Jurkat, Clone E6-1 (cell line): ENCODE results near the gene PIK3R5.
A peak's percentile ranks its signal among the peaks of the same experiment; 100 is the strongest.

Experiments
- DNase-seq: peaks from one replicate; pipeline ENCODE4 v3.0.0-alpha.2; 2011; ENCODE audit warnings: low read depth, low spot score
- H3K4me3 ChIP-seq: 2 replicates; pipeline ENCODE4 v1.5.1; 2011; ENCODE audit warnings: mild to moderate bottlenecking, low read length, control low read depth, moderate library complexity

PIK3R5 gene

GRCh38 chr17:8957721-8958120, 7.8 kb downstream of the PIK3R5 start:
- H3K4me3 ChIP-seq, result no peak overlapping the region
- DNase-seq, result no peak

GRCh38 chr17:8956465-8956902, 9.0 kb downstream of the PIK3R5 start:
- H3K4me3 ChIP-seq, result no peak overlapping the region

GRCh38 chr17:8955021-8955959, 10.2 kb downstream of the PIK3R5 start:
- DNase-seq, result no peak
- no peak overlapping the region for H3K4me3 ChIP-seq

More at GRCh38 chr17:8956465-8956902, 9.0 kb downstream of the PIK3R5 start:
- no peak for DNase-seq

GRCh38 chr17:8954339-8954738, 11.2 kb downstream of the PIK3R5 start:
- no peak overlapping the region for H3K4me3 ChIP-seq
- peak; percentile 71 for DNase-seq

DNA sequence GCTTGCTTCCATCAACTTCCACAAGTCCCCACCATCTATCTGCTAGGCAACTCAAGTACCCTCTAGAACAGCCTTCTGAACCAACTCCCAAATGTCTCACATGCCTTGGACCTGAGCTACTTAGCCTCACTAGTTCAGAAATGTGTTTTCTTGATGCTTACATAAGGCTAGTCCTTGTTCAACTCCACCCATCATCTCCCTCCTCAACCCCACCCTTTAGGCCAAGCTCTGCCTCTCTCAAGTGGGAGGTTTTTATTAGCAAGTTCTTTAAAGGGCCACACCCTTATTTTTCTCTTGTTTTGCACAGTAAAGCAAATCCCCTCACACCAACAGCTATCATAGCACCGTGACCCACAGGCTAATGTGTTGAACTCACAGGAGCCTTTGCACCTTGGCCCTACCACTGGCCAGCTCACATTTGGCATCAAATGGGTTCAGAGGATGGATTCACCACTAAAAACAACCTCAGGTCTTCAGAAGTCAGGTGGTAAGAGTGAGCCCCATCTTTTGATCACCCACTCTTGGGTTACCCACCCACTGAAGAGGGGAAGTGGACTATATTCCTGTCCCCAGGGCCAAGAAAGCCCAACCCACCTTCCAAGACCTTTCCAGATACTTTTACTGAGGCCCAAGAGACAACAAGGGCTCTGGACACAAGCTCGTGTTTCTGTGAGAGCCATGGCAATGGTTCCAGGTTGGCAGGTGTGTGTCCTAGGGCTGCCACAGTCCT, 12.2 kb downstream of the PIK3R5 start:
- H3K4me3 ChIP-seq, result no peak overlapping the region
- no peak for DNase-seq

DNA sequence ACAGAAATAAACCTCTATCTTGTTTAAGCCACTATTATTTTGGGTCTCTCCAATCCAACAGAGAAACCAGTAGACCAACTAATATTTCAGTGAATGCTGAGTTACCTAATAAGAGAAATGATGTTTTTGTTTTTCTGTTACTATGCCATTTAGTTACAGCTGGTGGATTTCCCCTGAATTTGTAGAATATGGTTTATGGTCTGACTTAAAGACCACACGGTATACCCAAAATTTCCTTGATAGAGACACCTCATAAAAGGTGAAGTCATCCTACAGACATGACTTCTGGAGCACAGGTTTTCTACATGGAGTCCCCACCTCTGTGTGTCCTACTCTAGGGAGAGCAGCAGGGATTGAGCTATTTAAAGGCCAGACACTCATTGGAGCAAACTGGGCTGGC, 13.3 kb downstream of the PIK3R5 start:
- no peak for DNase-seq
- H3K4me3 ChIP-seq, result no peak overlapping the region

DNA sequence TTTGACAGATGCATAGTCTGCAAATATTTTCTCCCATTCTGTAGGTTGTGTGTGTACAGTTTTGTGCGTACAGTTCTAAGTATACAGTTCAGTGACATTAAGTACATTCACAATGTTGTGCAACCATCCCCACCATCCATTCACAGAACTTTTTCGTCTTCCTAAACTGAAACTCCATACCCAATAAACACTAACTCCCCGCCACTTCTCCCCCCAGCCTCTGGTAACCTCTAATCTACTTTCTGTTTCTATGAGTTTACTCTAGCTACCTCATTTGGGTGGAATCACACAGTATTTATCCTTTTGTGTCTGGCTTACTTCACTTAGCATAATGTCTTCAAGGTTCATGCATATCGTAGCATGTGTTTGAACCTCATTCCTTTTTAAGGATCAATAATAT, 14.3 kb downstream of the PIK3R5 start:
- no peak overlapping the region for H3K4me3 ChIP-seq
- DNase-seq, result no peak

- H3K4me3 ChIP-seq, result no peak overlapping the region
- DNase-seq, result no peak
Observed at GRCh38 chr17:8949061-8949661, 16.3 kb downstream of the PIK3R5 start.

GRCh38 chr17:8948462-8948861, 17.0 kb downstream of the PIK3R5 start:
- H3K4me3 ChIP-seq, result no peak overlapping the region
- DNase-seq, result no peak

GRCh38 chr17:8947201-8947600, 18.3 kb downstream of the PIK3R5 start:
- no peak overlapping the region for H3K4me3 ChIP-seq
- DNase-seq, result no peak

DNA sequence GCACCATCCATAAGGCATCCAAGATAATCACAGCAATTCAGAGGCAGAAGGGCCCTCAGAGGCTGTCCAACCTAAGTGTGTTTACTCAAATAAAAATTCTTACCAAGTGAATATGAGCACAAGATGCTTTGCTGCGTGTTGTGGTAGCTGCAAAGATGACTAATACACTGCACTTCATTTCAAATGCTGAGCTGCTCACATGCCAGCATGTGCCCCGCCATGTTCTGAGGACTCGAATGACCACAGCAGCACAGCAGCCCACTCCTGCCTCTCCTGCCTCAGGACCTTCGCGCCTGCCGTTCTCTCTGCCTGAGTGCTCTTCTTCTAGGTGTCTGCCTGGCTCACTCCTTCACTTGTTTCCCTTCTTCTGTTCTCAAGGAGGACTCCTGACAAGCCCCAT, 19.0 kb downstream of the PIK3R5 start:
- H3K4me3 ChIP-seq, result no peak overlapping the region
- no peak for DNase-seq

- no peak for DNase-seq
Observed at GRCh38 chr17:8946071-8946470, 19.4 kb downstream of the PIK3R5 start.

GRCh38 chr17:8944748-8945147, 20.8 kb downstream of the PIK3R5 start:
- DNase-seq, result no peak
- H3K4me3 ChIP-seq, result no peak overlapping the region

More at GRCh38 chr17:8946071-8946470, 19.4 kb downstream of the PIK3R5 start:
- H3K4me3 ChIP-seq, result no peak overlapping the region

GRCh38 chr17:8944083-8944482, 21.4 kb downstream of the PIK3R5 start:
- DNase-seq, result no peak
- no peak overlapping the region for H3K4me3 ChIP-seq

GRCh38 chr17:8941980-8942622, 23.4 kb downstream of the PIK3R5 start:
- DNase-seq, result peak; percentile 50
- no peak overlapping the region for H3K4me3 ChIP-seq

- DNase-seq, result peak; percentile 66
- H3K4me3 ChIP-seq, result no peak overlapping the region
Observed at GRCh38 chr17:8941520-8941919, 24.0 kb downstream of the PIK3R5 start.

GRCh38 chr17:8940866-8941471, 24.5 kb downstream of the PIK3R5 start:
- H3K4me3 ChIP-seq, result no peak overlapping the region
- peak; percentile 37 for DNase-seq

DNA sequence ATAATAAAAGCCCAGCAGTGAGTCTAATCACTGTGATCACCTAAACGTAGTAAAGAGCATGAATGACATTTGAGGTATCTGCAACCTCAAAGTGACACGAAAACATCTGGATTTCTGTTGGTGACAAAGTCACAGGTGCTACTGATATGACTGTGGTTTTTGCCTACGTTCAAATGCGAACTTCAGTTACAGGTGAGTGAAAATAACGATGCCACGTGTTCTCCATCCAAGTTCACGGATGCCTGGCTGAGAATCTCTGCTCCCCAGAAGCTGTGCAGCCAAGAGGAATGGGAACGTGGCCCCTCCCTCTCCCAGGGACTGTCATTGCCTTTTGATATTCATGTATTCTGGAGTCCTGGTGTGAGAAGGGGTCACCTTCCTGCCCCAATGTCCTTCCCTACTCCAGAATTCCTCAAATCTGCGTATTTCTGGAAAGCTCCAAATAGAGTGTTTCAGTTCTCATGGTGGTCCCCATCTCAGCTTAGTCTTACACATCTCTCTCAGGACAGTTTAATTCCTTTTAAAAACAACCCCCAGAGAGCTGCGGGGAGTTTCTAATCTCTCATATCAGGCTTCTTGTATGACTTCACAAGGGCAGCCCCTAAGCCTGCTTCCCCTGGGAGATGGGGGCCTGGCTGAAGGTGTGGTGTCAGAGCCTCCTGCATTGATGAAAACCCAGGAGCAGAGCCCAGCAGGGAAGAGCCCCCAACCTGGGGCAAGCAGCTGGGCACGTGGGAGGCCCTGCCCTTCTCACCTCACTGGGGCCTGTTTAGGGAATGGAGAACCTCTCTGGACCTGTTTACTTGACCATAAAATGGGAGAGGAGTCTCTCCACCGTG, 25.8 kb downstream of the PIK3R5 start:
- H3K4me3 ChIP-seq, result no peak overlapping the region
- DNase-seq, result peak; percentile 71
